Mucosa of descending colon (tissue), 3 donors: ENCODE results near the gene DQX1. TPM values are rescaled to one million over a fixed set of nuclear protein-coding genes. Genes with fewer than 3 reads are reported as not detected.

Experiments
- ATAC-seq: fragments of 200-7000 bp; cut with Tn5 transposase; one replicate; pipeline ENCODE4 v1.9.1; 2020; ENCODE audit warnings: mild to moderate bottlenecking, moderate library complexity
- DNase-seq, 3 donors: peaks; one replicate each; pipeline ENCODE4 v3.0.0-alpha.2; 2020
- H3K36me3 ChIP-seq: fragments of 200-600 bp; one replicate; pipeline ENCODE4 v1.8.0; 2021; ENCODE audit warnings: low read depth, mild to moderate bottlenecking
- H3K4me1 ChIP-seq: fragments of 200-600 bp; one replicate; pipeline ENCODE4 v1.8.0; 2021; ENCODE audit warnings: low read depth, mild to moderate bottlenecking
- H3K4me3 ChIP-seq: fragments of 200-600 bp; one replicate; pipeline ENCODE4 v1.8.0; 2021; ENCODE audit warnings: mild to moderate bottlenecking
- H3K9me3 ChIP-seq: fragments of 200-600 bp; one replicate; pipeline ENCODE4 v1.8.0; 2021; ENCODE audit warnings: mild to moderate bottlenecking
- intact Hi-C, 2 donors: fragments of 100-400 bp; cut with DNase I in 1 of 2; cut with micrococcal nuclease in 1 of 2; formaldehyde crosslinking; loops; one replicate each; pipeline versions ENCODE4 v1.11.0 to v1.11.1; 2022; cut with DNase I, micrococcal nuclease
- long read RNA-seq, 2 donors: library from polyadenylated mRNA; unstranded; transcript quantifications; one replicate each; pipeline ENCODE4 v2.0.0, GENCODE V29; 2019 to 2021
- total RNA-seq, 3 donors: library from RNA; stranded (reverse); fragmentation: NEBNext Ultra II Directional in 2 of 3; extraction: Animal tissue kit (Norgen Biotek cat#: 25700) in 2 of 3; gene quantifications; one replicate each; pipeline versions ENCODE4 v1.2.1 to v1.2.4, GENCODE V29; 2021 to 2023
- TF ChIP-seq, protein P1 (sequence below): fragments of 200-600 bp; IDR thresholded peaks from one replicate; pipeline ENCODE4 v1.8.0; 2022; ENCODE audit warnings: antibody characterized with exemption, mild to moderate bottlenecking
- donor health status: DM: no; HTN: no; CAD: no; lungs with moderate emphysema.
- donor health status: DM: no; HTN: no; CAD: no.
- donor health status: DM: no; HTN: yes; CAD: no.

Gene DQX1, protein sequence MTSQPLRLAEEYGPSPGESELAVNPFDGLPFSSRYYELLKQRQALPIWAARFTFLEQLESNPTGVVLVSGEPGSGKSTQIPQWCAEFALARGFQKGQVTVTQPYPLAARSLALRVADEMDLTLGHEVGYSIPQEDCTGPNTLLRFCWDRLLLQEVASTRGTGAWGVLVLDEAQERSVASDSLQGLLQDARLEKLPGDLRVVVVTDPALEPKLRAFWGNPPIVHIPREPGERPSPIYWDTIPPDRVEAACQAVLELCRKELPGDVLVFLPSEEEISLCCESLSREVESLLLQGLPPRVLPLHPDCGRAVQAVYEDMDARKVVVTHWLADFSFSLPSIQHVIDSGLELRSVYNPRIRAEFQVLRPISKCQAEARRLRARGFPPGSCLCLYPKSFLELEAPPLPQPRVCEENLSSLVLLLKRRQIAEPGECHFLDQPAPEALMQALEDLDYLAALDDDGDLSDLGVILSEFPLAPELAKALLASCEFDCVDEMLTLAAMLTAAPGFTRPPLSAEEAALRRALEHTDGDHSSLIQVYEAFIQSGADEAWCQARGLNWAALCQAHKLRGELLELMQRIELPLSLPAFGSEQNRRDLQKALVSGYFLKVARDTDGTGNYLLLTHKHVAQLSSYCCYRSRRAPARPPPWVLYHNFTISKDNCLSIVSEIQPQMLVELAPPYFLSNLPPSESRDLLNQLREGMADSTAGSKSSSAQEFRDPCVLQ
- 10 to 100 TPM; 17.9 to 58.3 (median 22.2) TPM for total RNA-seq
- long read RNA-seq, donor 1, transcript DQX1-202 (12 exons, 2,689 nt), result major isoform, 7 of 25 reads
- long read RNA-seq, donor 1, partial matches to known transcripts, result 0 of 25 reads
- long read RNA-seq, donor 1, other reads (novel, unspliced or antisense), result 18 of 25 reads
- long read RNA-seq, donor 2, transcript DQX1-202 (12 exons, 2,689 nt), result major isoform, 8 of 17 reads
- long read RNA-seq, donor 2, partial matches to known transcripts, result 2 of 17 reads
- long read RNA-seq, donor 2, other reads (novel, unspliced or antisense), result 6 of 17 reads

DNA sequence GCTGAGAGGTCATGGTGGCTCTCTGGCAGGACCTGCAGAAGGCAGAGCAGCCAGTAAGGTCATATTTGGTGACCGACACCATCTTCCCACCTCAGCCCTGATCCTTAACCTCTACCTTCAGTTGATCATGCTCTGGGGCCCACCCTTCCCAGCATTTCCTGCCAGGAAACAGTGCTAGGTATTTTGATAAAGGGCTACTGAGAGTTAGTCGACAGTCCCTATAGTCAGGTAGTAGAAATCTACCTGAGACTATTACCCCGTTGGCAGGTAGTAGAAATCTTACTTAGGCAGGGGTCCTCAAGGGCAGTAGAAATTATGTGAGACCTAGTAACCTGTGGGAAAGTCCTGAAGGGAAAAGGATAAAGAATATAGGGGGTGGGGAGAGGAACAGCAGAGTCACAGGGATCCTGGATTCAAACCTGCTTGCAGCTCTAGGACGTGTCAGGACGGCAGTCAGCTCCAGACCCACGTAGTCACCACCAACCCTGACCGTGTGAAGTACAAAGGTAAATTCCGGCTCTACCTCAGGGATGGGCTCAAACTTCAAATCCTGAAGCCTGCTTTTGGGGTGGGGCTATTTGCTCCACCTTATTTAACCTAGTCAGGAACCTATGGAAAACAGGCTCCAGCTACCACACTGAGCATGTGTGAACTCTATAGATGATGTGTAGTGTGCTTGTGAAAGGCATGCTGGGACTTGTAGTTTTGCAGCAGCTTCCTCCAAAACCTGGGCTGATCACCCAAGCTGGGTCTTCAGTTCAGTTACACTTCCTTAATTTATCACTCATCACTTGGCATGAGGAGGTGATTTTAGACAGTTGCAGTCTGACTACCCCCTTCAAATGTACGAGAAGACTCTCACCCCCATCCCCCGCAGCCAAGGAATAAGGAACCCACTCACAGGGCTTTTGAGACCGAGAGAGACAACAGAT is at the start of gene DQX1:
Gene DQX1, minus strand, starts transcription at position 515 of the 932 bp plus-strand sequence. Its CDS starts 502 bp downstream, at position 13.
- ATAC-seq, result peak; percentile 60
- H3K9me3 ChIP-seq, result no peaks in the 10 kb centered on the region
- DNase-seq, result peak in 1 of 3 donors; percentile 84
- TF ChIP-seq, protein P1, sequence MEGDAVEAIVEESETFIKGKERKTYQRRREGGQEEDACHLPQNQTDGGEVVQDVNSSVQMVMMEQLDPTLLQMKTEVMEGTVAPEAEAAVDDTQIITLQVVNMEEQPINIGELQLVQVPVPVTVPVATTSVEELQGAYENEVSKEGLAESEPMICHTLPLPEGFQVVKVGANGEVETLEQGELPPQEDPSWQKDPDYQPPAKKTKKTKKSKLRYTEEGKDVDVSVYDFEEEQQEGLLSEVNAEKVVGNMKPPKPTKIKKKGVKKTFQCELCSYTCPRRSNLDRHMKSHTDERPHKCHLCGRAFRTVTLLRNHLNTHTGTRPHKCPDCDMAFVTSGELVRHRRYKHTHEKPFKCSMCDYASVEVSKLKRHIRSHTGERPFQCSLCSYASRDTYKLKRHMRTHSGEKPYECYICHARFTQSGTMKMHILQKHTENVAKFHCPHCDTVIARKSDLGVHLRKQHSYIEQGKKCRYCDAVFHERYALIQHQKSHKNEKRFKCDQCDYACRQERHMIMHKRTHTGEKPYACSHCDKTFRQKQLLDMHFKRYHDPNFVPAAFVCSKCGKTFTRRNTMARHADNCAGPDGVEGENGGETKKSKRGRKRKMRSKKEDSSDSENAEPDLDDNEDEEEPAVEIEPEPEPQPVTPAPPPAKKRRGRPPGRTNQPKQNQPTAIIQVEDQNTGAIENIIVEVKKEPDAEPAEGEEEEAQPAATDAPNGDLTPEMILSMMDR, result no peak
- H3K4me3 ChIP-seq, result no peak within 1 kb of the TSS
- intact Hi-C loops, result no loop called here
- H3K36me3 ChIP-seq, result no peaks in the 10 kb centered on the region
- peaks cover 11% of the 10 kb centered on the region for H3K4me1 ChIP-seq

DNA sequence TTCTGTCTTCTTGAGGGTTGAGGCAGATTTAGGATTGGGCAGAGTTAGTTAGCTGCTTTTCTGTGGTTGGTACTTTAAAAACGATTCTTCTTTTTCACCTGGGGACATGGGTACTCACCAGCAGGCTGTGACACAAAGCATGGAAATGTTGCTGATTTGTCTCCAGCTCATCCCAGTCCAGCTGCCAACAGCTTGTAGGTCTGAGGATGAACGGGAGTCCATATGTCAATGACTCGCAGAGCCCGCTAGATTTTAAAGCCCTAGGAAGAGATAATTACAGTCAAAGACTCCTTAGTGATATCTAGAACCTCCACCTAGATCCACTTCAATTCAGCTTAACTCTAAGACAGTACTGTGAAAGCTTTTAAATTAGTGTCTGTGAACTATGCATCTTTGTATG is 49.3 kb upstream of the DQX1 start:
- Histone ChIP-seq H3K9me3 (no peaks in the 10 kb centered on the region), H3K36me3 (no peaks in the 10 kb centered on the region), H3K4me3 (no peak overlapping the region), H3K4me1 (no peaks in the 10 kb centered on the region)
- intact Hi-C loops, result no loop called here
- TF ChIP-seq, protein P1, result no peak
- ATAC-seq, result no peak
- DNase-seq, result no peak

DNA sequence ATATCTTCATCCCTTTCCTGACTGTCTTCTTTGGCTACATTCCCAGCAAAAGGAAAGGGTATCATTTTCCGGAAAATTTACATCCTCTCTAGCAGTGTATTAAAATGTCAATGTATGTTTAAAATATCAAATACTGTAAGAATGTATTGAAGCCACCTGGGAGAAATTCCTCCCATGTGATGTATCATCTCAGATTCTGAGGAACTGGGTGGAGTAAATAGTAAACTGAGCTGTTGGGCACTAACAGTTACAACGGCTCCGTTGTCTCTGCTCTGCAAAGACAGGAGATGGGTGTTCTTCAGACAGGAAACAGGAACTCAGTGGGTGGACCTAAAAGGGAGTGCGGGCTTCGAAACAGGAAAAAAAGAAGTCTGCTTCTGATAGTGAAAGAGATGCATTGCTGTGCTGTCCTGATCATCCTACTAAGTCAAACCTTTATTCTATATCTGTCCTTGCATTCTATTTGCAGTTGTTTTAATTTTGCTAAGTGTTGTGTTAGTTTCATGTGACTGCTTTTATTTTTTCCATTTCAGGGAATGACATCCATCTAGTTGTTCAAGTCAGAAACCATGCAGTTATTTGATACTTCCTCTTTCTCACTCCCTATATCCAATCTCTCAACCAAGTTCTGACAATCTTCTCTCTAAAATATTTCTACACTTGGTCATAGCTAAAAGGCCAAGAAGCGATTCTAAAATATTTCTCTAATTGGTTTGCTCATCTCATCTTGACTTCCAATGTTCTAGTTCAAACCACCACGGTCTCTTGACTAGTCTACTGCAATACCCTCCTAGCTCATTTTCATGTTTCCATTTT is 47.9 kb upstream of the DQX1 start:
- ATAC-seq (peak; percentile 60), DNase-seq (no peak)
- intact Hi-C loops, result no loop called here
- Histone ChIP-seq H3K4me1 (no peaks in the 10 kb centered on the region), H3K36me3 (no peaks in the 10 kb centered on the region), H3K9me3 (no peaks in the 10 kb centered on the region), H3K4me3 (no peak overlapping the region)
- TF ChIP-seq, protein P1, result no peak

DNA sequence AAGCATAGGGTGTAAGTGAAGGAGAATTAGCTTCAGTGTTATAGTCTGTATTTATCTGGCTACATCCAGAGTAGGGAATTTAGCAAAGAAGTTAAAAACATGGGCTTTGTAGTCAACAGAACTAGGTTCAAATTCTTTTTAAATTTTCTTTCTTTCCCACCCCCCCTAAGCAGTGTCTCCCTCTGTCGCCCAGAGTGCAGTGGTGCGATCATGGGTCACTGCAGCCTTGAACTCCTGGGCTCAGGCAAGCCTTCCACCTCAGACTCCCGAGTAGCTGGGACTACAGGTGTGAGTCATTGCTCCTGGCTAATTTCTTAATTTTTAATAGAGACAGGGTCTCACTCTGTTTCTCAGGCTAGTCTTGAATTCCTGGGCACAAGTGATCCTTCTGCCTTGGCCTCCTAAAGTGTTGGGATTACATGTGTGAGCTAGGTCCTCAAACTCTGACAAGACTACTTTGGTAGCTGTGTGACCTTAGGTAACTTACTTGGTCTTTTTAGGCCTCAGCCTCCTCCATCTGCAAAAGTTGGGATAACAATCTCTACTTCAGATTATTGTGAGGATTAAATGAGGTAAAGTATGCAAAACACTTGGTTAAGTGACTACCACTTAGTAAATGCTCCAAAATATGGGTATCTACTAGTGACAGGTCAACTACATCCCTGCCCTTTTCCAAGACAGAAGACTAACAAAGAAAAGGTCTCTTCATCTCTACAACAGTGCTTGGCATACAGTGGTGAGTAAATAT is 46.3 kb upstream of the DQX1 start:
- TF ChIP-seq, protein P1, result no peak
- intact Hi-C loops, result no loop called here
- Histone ChIP-seq H3K4me1 (no peaks in the 10 kb centered on the region), H3K9me3 (no peaks in the 10 kb centered on the region), H3K36me3 (no peaks in the 10 kb centered on the region), H3K4me3 (no peak overlapping the region)
- DNase-seq (no peak), ATAC-seq (no peak)
